NCI-H2107 treated with DMSO at 0.1 percent for 48 hours (cell line): ENCODE measurements around the gene LDHD.
"Not testable (repeated sequence)": the region's sequence is repeated elsewhere in the genome, so short reads cannot be mapped to it uniquely, and the experiment has no call there.

Experiments
- DNase-seq: peaks from one replicate; lab custom pipeline; 2025; ENCODE audit not compliant: unreplicated experiment; lab: John Stamatoyannopoulos, UW

LDHD gene

DNA sequence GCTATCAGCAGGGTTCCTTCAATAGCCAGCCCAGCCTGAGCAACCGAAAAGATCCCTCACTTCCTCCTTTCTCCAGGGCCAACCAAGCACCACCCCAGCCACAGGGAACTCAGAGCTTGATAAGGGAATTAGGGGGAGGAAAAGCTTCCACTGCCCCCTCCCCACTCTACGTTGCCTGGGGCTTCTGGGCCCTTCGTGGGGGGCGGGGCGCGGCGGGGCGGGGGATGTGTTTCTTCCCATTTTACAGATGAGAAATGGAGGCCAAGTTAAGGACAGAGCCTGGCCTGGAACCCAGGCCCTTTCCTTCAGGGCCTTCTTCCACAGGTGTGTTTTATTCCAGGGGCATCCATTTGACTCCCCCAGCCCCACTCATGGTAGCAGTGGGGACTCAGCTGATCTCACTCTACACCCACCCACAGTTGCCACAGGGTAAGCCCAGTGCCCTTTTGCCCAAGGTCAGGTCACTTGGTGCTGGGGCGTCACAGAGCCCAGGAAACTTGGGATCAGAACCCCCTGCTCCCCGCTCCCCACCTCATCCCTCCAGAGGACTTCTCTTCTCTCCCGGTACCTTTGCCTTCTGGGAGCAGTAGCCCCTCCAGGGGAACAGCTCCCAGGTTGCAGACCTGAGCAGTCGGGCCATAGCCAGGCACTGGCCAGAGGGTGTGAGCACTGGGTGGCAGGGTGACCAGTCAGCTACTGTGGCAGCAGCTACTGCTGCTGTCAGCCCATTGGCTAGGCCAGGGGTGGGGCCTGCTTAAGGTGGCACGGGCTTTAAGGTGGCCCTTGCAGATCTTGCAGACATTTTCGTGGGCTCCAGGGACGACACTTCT, at the start of gene LDHD:
TSS of gene LDHD (minus strand) at position 700 of the 830 bp plus-strand sequence. CDS start at position 640, 60 bp downstream.
- no peak for DNase-seq

DNA sequence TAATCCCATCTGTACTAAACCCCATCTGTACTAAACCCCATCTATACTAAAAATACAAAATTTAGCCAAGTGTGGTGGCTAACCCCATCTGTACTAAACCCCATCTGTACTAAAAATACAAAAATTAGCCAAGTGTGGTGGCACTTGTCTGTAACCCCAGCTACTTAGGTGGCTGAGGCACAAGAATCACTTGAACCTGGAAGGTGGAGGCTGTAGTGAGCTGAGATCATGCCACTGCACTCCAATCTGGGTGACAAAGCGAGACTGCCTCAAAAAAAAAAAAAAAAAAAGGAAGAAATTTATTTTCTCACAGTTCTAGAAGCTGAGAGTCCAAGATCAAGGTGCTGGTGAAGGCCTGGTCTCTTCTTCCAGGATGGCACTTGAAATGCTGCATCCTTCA, 43.8 kb upstream of the LDHD start:
- DNase-seq = no peak

DNA sequence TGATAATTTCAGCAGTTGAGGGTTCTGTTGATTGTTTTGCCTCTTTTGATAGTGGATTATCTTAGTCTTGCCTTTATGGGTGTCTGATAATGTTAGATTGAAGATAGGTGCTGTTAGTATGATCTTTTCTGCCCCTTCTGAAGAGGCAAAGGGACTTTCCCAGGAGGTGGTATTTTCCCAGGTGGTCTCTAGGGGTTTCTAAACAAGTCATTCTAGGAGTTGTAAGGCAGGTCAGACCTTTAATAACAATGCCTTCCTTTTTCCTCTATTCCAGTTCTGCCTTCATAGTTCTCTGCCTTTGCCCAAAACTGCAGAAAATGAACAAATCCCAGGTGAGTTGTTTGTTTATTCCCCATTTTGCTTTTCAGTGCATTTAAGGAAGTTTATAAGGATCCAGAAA, 36.1 kb upstream of the LDHD start:
- no peak for DNase-seq

DNA sequence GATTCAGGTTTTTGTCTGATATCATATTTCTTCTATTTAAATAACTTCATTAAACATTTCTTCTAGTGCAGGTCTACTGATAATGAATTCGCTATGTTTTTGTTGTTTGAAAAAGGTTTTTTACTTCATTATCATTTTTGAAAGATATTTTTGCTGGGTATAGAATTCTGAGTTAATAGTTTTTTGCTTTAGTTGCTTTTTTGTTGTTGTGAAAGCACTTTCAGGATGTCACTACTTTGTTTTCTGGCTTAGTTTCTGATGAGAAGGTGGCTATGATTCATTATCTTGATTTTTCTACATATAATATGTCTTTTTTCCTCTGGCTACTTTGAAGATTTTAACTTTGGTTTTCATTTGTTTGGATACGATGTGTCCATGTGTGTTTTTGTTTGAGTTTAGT, 35.2 kb upstream of the LDHD start:
- DNase-seq = no peak

DNA sequence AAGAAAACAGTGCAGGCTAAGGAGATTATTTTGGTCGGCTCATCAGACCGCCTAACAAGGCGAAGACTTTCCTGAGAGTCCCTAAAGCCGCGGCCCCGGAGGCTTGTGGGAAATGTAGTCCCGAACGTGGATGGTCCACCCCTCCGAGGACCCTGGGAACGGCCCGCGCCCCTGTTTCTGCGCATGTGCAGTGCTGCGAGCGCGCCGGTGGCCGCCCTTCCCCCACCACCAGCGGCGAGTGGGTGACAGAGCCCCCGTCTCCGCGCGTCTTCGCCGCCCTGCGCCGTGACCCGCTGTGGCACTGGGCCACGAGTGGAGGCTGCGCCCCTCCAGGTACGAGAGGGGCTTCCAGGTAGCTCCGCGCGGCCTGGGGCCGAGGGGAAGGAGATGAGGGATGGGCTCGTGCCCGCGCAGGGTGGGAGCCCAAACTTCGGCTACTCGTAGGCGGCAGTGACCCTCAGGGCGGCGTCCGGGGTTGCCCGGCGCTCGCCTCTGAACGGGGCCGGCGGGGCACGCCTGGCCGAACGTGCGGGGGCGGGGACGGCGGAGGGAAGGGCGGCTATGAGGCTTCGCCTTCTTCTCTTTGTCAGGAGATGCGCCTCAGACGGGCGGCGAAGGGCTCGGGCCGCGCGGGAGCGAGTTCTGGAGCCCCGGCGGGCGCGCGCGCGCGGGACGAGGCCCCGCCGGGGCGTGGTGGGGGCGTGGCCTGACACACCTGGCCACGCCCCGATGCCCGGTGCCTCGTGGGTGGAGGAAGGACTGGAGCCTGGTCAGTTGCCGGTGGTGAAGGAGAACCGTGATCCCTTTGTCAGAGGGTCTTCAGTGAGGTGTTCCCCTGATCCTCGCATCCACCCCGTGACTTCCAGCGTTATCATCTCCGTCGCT, 32.0 kb upstream of the LDHD start, which contains the start of gene ZFP1:
TSS of gene ZFP1 (plus strand) at position 214 of the 885 bp plus-strand sequence. CDS start 4,428 bp downstream, outside the sequence.
- peak; percentile 82 for DNase-seq

DNA sequence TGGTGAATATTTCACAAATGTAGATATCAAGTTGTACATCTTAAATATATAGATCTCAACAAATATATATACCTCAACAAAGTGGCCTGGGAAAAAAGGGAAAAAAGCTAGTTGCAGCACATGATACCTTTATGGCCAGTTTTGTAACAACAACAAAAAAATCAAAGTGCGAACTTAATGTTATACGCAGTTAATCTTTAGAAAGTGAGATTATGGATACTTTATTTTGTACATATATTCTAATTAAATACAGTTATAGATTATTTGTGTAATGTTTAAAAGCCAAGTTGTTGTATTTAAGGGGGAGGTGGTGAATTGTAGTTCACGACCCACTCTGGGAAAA, 31.4 kb upstream of the LDHD start:
- DNase-seq = no peak

DNA sequence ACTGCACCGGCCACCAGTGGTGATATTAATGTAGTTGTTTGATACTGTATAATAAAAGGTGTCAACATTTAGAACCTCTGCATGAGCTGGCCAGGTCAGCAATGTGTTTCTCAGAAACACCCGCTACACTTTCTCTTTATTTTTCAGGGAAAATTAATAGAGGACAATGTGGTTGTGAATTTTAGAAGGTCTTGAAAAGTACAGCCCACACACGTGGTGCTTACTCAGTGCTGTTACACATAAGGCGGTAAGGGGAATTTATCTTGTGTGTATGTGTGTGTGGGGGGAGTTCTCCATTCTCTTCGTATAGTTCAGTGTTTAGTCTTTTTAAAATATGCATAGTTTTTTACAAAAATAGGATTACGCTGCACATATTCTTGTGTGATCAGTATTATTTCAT, 27.4 kb upstream of the LDHD start:
- no peak for DNase-seq

DNA sequence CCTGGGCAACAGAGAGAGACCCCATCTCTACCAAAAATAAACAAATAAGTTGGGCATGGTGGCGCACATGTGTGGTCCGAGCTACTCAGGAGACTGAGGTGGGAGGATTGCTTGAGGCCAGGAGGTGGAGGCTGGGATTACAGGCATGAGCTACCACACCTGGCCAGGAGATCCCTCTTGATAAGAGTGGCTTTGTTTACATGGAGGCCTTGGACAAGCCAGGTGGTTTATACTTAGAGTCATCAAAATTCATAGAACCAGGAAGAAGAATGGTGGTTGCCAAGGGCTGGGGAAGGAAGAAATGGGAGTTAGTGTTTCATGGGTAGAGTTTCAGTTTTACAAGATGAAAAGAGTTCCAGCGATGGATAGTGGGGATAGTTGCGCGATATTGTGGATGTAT, 22.9 kb upstream of the LDHD start:
- DNase-seq = no peak

DNA sequence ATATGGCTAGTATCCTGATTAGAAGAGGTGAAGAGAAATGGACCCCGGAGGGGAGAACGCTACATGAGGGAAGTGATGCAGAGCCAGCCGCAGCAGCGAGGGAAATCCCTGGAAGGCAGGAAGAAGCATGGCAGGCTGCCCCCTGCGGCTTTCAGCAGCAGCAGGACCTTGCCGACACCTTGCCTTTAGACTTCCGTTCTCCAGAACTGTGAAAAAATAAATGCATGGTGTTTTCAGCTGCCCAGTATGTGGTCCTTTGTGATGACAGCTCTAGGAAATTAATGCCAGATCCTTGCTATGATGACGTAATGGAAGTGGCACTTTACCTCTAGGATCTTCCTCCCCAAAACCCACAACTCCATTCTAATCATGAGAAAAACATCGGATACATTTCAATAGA, 22.1 kb upstream of the LDHD start:
- DNase-seq = peak; percentile 47

DNA sequence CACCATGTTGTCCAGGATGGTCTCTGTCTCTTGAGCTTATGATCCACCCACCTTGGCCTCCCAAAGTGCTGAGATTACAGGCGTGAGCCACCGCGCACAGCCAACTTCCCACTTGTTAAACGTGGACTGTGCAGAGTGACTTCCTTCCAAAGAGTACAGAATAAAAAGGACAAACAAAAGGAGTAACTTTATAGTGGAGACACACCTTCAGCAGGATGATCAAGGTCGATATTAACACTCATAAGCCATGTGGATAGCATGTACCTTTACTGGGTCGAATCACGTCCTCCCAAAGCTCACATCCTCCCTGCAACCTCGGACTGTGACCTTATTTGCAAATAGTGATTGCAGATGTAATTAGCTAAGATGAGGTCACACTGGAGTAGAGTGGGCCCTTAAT, 21.7 kb upstream of the LDHD start:
- DNase-seq = no peak

DNA sequence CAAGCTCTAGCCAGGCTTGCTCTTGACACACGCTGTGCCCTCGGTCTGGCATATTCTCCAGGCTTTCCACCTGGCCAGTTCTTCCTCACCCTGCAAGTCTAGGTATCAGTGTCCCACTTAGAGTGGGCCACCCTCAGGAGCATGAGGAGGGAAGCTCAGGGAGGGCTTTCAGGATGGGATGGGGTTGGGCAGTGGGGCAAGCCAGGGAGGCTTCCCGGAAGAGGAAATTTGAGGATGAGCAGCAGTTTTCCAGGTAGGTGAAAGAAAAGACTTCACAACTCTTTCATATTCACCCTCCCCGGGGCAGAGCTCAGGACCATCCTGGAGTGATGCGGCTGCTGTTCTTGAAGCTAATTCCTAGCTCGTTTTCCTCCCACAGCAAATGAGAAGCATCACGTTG, 14.5 kb upstream of the LDHD start:
- no peak for DNase-seq

DNA sequence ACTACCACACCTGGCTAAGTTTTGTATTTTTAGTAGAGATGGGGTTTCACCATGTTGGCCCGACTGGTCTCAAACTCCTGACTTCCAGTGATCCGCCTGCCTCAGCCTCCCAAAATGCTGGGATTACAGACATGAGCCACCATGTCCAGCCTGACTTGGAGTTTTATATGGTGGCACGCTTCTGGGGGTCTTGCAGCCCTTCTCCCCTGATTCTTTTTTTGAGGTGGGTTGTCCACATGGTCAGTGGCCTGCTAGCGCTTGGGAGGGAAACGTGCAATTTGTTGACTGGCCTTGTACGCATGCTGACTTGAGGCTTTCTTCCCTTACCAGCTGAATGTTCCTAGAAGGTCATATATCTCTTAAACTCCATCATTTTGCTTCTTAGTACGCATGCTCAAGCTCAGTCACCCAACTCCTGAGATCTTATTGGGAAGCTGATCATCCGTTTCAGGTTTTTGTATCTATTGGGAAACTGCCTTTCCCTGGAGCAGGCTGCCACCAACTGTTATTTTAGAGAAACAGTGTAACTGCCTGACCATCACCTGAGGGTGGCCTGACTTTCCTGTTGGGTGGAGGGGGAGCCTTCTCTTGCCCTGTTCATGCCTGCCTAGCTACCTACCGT, 13.7 kb upstream of the LDHD start:
- DNase-seq = no peak

DNA sequence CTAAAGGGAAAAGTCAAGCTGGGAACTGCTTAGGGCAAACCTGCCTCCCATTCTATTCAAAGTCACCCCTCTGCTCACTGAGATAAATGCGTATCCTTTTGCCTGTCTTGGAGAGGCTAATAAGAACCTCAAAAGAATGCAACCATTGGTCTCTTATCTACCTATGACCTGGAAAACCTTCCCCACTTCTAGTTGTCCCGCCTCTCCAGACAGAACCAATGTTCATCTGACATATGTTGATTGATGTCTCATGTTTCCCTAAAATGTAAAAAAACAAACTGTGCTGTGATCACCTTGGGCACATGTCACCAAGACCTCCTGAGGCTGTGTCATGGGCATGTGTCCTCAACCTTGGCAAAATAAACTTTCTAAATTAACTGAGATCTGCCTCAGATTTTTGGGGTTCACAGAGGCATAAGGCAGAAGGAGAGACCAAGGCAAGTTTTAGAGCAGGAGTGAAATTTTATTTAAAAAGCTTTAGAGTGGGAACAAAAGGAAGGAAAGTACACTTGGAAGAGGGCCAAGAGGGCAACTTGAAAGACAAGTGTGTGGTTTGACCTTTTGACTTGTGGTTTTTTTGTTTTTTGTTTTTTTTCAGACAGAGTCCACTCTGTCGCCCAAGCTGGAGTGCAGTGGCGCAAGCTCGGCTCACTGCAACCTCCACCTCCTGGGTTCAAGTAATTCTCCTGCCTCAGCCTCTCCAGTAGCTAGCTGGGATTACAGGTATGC, 13.0 kb upstream of the LDHD start:
- not testable (repeated sequence) for DNase-seq

DNA sequence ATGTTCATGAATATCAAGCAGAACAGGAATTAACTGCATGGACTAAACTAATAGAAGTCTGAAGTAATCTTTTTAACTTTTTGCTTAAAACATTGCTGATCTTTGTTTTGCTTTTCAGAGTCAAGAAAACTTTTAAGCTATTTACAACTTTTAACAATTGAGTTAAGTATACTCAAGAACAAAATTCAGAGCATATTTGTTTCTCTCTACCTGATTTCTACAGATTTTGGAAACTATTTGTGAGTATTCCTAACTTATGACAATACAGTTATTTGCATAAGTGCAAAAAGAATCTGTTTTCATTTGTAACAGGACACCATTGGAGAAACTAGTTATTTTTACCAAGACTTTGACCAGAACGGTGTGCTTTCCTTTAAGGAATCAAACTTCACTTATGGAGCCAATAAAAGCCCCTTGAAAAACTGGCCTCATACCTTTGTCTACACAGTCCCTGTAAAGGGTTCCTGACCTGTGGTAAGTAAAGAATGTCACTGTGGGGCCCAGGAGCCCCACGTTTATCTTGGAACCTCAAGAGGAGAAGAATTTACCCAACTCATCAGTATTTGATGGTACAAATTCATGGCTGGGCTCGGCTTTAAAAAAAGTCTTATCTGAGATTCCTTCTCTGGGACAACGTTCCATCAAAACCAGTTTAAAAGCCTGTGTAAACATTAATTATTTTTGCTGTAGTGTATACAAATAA, 11.3 kb upstream of the LDHD start:
- DNase-seq = no peak

DNA sequence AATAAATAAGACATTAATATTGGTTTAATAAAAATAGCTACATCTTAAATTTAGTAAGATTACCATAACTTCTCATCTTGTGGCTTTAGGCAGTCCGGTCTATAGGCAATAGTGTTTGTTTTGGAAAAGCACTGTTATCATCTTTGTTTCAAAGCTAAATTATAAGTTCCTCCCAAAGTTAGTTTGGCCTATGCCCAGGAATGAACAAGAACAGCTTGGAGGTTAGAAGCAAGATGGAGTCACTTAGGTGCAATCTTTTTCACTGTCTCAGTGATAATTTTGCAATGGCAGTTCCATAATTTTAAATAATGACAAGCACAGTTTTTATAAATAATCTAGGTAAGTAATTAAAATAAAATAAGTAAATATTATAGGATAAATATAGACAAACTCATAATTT, 6.0 kb upstream of the LDHD start:
- no peak for DNase-seq

DNA sequence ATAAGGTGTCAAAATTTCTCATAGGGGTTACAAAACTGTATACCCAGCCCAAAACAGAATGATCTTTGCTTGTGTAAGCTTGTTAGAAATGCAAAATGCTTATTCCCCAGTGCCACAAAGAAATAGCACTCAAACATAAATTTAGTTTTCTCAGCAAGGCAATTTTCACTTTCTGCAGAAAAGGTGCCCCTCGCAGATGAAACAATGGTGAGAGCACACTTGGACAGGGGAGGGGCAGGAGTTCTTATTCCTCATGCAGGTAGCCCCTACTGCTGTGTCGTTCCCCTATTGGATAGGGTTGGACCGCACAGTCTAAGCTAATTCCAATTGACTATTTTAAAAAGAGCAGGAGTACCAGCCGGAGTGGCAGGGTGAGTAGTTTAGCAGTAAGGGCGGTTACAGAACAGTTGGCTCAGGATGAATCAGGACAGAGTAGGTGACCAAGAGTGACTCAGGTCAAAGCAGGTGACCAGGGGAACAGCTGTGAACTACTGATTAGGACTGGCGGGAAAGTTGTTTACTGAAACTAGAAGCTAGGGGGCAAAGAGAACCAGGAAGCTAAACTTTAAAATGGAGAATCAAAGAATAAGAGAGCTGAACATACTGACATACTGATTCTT, 5.5 kb upstream of the LDHD start:
- no peak for DNase-seq

DNA sequence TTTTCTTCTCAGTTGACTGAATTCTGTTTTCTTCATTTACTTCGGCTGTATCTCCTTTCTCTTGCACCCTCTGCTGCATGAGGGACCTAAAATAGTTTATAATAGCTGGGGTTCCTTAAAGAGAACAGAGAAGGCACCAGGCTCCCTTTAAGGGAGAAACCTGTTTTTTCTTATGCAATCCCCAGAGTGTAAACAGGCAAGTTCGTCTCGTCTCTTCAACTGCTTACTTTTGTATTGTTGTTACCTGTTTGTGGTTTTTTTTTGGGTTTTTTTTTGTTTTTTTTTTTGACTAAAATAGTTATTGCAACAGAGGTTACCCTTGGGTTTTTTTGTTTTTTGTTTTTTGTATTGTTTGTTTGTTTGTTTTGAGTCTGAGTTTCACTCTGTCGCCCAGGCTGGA, 3.7 kb upstream of the LDHD start:
- DNase-seq = no peak

DNA sequence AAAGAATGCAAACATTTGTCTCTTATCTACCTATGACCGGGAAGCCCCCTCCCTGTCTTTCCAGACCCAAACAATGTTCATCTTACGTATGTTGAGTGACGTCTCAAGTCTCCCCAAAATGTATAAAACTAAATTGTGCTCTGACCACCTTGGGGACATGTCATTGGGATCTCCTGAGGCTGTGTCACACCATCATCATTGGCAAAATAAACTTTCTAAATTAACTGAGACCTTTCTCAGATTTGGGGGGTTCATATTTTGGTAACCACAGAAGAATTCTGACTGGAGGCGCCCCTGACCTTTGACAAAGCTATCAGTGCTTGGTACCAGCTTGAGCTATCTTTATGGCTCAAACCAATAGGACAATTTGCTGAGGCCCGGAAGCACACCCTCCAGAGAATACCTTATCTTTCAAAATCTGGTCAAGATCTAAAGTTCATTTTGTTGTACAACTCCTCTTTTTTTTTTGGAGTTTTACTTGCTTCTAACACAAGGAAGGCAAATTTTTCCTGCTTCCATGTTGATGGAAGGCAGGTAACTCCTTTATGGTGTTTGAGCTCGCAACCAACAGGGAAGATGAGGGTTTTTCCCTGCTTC, 2.5 kb upstream of the LDHD start:
- DNase-seq = no peak

DNA sequence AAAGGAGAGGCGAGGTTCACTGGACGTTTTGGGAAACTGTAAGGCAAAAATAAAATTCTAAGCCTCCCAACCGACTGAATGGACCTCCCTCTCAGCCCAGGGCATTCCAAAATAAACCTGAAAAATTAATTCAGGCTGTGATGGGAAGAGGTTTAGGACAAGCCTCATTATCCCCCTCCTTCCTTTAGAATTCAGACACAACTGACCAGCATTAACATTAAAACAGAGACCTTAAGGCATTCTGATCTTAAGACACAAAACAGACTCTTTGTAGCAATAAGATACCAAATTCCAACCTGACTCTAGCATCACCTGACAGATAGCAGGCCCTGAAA, 298 bp upstream of the LDHD start:
- DNase-seq = no peak
